GM18502 (cell line): ENCODE data around the gene LRP5.

Experiments used
- ATAC-seq: cut with Tn5 transposase; IDR thresholded peaks from one replicate; pipeline ENCODE4 v1.9.1; 2021; ENCODE audit warnings: mild to moderate bottlenecking; ENCODE audit not compliant: unreplicated experiment, poor library complexity

The LRP5 gene

DNA sequence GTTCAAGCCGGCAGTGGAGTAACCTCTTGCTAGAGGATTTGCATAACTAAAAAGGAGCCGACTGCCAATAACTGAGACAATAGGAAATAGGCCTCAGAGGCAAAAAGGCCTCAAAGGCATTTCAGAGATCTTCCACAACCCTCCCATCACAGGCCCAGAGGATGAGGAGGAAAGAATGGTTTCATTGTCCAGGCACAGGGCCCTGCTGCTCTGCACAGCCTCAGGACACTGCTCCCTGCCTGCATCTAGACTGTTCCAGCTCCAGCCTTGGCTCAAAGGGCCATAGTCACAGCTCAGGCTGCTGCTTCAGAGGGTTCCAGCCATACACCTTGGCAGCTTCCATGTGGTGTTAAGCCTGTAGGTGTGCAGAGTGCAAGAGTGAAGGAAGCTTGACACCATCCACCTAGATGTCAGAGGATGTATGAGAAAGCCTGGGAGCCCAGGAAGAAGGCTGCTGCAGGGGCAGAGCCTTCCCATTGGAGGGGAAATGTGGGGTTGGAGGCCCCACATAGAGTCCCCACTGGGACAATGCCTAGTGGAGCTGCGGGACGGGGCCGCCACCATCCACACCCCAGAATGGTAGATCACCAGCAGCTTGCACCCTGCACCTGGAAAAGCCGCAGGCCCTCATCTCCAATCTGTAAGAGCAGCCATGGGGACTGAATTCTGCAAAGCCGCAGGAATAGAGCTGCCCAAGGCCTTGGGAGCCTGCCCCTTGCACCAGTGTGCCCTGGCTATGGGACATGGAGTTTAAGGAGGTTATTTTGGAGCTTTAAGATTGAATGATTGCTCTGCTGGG, 8.2 kb upstream of the LRP5 start:
- ATAC-seq: no peak

DNA sequence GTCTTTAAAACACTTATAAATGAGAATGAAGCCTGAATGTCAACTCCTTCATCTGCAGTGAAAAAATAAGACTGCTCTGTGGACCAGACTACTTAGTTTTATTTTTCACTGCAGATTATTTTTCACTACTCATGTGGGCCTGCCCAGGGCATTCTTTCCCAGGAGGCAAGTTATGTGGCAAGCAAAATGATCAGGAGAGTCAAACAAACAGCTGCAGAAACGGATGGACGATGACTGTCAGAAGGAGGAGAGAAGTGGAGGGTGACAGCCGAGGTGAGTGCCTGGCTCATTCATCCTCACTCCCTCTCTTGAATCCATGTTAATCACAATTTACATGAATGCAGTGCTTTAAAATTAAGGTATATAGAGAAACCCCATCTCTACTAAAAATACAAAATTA, 5.8 kb upstream of the LRP5 start:
- no peak for ATAC-seq

DNA sequence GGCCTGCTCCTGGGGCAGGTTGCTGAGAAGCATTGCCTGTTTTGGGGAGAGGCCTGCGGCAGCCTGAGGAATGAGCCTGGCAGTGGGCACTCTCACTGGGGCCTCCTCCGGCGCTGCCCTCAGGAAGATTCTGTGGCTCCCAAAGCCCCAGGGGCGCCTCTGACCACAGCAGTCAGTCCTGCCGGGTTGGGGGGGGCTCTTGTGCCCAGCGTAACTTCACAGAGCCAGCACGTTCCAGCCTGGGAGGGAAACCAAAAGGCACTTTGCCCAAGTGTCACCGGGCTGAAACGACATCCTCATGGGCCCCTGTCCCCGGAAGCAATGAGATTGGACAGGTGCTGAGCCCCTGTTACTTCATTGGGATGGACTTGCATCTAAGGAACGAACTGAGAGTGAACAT, 4.3 kb upstream of the LRP5 start:
- ATAC-seq: no peak

DNA sequence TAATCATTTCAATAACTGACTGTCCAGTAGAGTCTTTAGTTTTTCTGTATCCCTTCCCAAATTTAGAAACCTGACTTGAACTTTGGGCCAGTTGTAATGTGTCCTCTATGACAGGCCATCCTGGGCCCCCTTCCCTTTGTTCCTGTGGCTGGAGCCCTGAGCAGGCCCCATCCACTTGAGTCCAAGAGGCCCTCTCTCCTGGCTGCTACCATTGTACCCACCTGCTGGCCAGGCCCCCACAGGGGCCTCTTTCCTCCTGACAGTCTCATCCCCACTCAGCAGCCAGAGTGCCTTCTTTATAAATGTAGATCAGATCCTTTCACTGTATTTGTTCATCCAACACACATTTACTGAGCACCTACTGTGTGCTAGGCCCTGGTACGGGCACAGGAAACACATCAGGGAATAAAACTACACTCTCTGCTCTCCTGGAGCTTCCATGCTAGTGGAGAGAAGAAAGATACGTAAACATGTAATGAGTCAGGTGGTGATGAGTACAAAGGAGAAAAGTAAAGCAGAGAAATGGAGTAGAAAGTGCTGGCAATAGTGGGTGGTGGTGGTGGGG, 2.7 kb upstream of the LRP5 start:
- ATAC-seq: no peak

DNA sequence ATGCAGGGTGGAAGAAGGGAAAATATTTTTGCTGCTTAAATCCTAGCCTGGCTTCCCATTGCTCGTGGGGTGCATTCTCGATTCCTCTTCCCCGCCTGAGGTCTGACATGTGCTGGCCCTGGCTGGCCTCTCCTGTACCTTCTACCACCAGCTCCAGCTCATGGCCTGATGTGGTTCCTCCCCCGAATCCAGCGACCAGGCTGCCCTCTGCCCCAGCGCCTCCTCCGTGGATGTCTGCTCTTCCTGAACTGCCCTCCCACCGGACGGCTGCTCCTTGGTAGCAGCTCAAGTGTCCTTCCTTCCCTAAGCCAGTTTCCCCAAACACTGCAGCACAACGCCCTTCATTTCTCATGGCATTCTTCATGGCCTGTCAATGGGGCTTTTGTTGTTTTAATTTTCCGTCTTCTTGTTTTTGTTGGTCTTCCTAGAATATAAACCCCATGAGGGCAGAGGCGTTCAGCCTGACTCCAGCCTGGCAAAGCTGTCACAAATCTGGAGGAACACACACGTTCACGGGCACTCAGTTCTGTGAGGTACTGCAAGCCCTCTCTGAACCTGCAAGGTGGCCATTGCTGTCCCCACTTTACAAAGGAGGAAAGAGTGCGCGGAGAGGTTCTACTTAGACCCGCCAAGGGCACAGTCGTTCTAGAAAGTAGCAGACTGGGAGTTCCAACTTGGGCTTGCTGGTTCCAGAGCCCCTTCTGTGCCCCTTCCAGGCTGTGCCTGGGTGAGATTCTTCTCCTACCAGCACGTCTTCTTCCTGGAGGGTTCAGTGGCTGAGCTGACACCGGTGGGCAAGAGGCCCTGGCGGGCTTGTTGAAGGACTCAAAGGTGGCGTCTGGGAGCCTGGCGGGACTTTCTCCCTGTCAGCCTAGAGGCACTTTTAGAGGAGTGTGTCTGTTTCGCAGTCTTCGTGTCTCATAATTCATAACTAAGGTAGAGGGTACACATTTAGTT, 953 bp upstream of the LRP5 start:
- no peak for ATAC-seq

DNA sequence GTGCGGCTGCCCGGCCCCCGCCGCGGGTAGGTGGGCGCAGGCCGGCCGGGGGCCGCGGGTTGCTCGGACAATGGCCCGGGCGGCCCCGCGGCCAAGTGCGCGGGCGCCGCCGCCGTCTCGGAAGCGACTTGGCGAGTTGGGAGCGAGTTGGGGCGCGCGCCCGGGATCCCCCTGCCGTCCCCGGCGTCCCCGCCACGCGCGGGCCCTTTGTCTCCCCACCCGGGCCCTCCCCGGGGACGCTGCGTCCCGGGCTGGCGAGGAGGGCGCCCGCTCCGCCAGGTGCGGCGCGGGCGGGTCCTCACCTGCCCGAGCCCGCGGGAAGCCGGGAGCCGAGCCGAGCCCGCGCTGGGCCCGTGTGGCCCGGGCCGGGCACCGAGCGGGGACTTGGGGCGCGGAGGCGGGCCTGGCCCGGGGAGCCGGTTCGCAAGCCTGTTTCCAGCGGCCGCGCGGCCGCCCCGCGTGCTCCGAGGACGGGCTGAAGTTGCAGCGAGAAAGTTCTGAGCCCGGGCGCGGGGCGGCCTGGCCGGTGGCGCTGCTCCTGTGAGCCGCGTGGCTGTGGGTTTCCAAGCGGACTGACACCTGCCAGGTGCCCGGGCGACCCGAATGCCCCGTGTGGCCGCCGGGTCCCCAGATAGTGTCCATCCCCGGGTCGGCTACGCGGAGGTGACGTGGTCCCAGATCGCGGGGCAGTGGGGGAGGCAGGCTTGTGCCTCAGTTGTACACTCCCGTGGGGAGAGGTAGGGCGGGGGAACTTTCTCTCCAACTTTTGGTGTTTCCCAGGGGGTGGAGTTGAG, 586 bp downstream of the LRP5 start:
- ATAC-seq: no peak

DNA sequence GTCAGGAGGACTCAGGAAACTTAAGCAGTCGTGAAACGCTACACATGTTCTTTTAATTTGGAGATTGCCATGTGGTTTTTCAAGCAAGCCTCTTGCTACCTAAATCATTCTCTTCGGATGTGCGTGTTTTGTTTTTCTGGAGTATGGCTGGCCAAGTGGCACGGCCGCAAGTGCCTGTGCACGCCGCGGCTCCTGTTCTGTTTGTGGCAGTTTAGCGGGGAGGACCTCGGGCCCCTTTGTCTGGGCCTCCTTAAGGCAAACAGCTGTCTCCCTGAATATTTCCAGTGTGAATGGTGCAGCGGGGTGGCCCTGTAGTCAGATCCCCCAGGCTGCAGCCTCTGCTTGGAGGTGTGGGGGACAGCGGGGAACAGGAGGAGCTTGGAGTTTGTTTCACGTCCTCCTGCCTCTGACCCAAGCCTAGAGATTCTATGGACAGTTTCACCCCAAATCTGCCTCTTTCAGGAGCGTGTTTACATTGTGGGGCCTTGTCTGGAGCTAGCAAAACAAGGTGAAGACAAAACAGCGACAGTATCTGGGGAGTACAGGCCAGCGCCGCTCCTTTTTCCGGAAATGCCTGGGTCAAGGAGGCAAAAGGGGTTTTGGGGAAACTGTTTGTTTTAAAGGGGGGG, 1.3 kb downstream of the LRP5 start:
- ATAC-seq: no peak

DNA sequence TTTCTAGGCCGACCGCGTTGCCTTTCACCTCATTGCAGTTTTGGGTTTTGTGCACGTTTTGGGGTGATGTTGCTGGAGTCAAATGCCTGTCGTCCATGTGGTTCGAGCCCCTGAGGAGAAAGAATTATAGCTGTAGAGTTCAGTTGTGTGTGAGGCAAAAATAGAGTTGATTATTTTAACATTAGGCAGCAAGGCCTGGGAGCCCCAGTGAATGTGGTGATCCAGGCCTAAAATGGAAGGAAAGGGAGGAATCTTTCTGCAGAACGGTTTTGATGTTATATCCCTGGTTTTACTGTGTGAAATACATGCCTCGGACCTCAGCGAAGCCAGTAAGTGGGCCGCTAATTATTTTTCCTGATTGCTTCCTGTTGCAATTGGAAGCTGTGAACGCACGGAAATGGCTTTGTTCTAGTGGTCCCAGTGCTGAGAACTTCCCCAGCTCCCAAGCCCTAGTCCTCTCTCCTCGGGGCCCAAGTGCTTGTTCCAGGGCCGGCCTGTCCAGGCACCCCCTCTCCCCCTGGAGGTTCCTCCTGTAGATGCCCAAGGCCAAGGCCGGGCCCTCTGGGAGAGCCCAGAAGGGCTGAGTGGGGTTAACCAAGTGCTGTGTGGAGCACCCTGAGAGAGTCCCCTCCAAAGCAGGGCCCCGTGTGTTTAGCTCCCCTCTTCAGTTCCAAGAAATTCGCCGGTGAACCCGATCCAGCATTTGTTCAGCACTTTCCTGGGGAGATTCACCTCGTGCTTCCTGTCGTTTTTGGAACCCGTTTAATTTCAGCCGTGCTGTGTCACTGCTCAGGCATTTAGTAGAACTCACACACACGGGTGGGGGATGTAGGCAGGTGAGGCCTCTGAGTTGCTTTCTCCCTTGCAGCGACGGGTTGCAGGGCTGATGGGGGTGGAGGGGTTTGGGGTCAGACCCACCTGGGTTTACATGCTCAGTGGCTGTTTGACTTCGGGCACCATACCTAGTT, 2.1 kb downstream of the LRP5 start:
- ATAC-seq: no peak

DNA sequence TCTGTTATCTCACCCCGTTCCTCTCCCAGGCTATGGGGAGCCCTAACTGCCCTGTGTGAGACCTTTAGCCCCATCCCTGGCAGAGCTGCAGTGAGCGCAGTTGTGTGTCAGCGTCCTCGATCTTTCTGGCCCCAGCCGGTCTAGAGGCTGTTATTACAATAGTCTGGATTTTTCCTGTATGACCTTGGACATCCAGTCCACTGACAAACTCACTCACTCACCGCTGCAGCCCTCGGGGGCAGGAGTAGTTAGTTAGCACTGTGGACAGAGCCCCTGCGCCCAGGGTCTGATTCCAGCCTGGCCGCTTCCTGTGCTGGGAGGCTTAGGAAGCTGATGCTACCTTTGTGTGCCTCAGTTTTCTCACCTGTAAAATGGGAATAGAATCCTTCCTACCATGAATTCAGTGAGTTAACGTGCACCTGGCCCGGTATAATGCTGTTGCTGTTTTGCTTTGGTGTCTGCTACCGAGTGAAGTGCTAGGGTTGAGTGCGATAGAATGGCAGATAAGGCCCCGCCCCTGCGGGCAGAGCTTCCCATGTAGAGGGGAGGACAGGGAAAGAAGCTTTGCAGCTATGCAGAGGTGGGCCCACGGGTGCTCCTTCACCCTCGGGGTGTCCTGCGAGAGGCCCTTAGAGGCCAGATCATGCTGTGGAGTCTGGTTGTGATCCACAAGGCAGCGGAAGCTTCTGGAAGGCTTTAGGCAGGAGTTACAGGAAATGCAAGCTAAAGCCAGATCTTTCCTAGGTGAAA, 3.0 kb downstream of the LRP5 start:
- ATAC-seq: no peak

DNA sequence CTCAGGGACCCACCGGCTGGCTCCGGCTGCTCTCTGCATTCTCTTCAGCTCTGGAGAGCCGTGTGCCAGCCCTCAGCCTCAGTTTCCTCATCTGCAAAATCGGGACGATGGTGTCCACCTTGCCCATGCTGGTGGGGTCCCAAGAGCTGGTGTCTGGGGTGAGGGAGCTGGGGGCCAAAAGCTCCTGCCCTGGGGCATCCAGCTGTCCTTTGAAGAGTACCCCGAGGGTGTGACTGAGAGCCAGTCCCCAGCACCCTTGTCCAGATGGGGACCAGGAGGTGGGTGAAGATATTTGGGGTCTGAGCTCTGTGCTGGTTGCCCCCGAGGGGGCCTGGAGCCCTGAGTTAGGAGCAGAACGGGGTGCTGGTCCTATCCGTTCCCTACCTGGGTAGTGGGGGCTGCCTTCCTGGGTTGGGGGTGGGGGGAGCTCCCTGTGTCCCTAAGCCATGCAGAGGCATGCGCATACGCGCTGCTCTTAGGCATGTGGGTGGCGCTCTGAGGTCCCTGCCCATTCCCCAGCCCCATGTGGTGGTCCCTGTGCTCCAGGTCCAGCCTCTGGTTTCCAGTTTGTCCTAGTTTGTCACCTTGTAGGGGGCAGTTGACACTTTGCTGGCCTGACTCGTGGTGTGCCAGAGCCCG, 4.9 kb downstream of the LRP5 start:
- ATAC-seq: no peak

DNA sequence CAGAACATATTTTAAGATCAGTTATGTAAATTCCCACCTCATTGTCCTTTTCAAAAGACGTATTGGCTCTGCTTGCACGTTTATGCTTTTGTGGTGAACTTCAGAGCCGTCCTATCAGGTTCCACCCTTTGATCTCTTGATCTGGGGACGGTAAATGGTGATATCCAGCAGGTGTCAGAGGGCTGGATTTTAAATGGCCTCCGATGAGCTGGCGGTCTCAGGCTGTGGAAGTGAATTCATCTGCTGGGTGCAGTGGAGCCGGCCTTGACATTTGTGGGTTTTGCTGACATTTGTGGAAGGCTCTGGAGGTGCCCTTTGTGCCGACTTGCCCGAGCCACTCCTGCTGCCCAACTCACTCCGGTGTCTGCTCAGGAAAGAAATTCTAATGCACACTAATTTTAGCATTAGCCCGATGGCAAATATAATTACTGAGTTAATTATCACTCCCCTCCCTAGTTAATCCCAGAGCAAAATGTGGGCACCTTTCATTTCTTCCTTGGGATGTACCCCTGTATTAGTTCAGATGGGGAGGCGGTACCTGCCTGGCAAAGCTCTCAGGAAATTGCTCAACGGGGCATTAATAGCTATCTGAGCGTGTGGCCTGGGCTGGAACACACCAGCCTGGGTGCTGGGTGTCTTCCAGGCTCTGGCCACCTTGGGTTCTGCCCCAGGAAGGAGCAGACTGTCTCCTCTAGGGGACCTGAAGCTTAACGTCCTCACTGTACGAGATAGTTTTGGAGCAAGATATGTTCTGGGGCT, 9.1 kb downstream of the LRP5 start:
- no peak for ATAC-seq

DNA sequence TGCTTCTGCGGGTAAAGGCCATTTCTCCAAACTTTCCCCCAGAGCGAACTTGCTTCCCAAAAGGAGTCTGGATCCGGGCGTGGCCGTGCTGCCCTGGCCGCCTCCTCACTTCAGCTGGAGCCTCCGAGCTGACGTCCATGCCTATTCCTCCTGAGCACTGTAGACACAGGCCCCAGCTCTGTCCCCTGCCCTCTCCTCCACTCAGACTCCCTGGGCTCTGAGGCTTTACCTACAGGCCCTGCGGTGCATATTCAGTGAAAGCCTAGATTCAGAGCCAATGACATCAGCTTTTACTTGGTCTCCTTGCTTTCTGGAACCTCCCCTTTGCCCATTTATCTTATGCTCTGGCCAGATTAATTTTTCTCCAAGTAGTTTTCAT, 9.7 kb downstream of the LRP5 start:
- no peak for ATAC-seq

DNA sequence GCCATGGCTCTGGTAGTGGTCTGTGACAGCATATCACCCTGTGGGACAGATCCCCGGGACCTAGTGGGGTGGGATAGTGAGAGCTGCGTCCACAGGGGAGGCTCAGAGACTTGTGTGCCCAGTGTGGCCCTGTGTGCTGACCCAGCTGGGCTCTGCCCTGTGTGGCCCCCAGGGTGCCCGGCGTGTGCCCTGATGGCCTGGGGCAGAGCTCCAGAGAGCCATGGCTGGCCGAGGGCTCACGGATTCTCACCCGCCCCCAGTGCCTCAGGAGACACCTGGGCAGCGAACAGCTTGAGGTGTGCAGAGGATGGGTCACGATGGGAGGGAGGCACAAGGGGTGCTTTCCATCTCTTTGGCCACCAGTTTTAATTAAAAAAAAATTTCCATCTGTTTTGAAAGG, 11.8 kb downstream of the LRP5 start:
- ATAC-seq: no peak

DNA sequence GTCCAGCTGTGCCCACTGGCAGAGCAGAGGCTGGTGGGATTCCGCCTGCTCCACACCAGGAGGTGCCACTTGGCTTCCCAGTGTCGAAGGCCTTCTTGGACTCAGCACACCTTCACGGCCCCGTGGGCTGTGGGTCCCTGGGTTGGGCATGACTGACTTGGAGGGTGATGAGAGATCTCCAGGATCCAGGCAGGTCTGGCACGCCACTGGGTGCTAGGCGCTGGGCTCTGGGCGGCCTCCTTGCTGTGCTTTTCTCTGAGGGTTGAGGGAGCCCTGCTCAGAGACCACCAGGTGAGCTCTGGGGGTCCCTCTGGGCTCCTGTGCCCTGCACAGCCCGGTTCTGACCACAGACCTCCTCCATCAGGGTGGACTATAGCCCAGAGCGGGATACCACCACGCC, 12.3 kb downstream of the LRP5 start:
- no peak for ATAC-seq

DNA sequence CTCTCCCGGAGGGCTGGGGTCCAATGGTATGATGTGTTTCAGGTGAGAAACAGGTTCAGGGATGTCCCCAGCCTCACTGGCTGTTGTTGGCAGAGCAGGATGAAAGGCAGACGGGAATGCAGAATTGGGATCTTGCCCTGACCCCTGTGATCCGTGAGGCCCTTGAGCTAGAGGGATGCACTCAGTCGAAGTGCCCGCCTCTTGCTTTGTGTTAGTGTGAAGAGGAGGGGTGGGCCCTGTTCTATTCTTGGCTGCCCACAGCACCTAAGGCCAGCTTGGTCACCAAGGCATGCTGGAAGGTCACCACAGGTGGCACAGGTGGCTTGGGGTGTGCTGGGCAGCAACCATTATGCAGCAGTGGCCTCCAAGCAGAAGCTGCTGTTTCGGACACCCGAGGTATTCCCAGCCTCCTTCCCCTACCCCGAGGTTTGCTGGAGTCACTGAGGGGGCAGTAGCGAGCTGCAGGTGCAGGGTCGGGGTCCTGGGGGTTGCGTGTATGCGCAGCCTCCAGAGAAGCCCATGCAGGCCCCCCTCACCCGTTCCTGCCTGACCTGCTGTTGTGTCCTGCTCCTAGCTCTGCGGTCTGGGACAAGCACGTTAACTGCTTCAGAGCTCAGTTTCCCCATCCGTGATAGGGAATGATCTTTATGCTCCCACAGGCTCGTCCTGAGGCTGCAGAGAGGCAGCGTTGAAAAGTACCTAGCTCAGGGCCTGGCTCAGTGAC, 13.0 kb downstream of the LRP5 start:
- ATAC-seq: no peak

DNA sequence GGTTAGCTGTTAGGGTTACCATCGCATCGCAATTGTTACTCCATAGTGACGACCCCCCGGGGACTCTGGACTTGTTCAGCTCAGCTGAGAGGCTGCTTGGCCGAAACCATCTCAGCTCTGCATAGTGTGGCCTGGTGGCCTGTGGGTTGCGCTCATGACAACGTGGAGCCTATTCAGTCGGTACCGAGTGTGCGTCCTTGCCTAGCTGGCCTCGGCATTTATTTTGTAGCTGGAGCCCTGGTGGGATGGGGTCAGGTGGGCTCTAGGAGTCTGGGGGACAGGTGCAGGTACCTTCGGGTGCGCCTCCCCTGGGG, 13.5 kb downstream of the LRP5 start:
- ATAC-seq: no peak
